ENCODE data around the gene KCNMB2.

- TF ChIP-seq GATA2 (IDR thresholded peaks at IDR 0.05; ENCODE audit: low read depth, low read length) (no peak), GATA3 (IDR thresholded peaks at IDR 0.05; ENCODE audit: low read depth, low read length) (no peak)
These were observed 286.5 kb downstream of the KCNMB2 start for GRCh38 chr3:178822722-178823121.

Measured in SH-SY5Y (cell line).